Stimulated activated CD4-positive, alpha-beta T cell treated with anti-CD3 and anti-CD28 coated beads, Interleukin-2, amount 100 ng/mL, for 4 hours (primary cell): ENCODE data around the gene PSTPIP2.
"Not testable (repeated sequence)": the region's sequence is repeated elsewhere in the genome, so short reads cannot be mapped to it uniquely, and the experiment has no call there.

Source experiments
- DNase-seq: peaks from one replicate; pipeline ENCODE4 v3.0.0-alpha.2; 2020; ENCODE audit warnings: low read depth

PSTPIP2 gene

GRCh38 chr18:46069524-46069923 is 2.5 kb downstream of the PSTPIP2 start:
- no peak for DNase-seq

GRCh38 chr18:46068763-46069162 is 3.3 kb downstream of the PSTPIP2 start:
- no peak for DNase-seq

GRCh38 chr18:46067438-46068007 is 4.5 kb downstream of the PSTPIP2 start:
- DNase-seq: no peak

GRCh38 chr18:46062781-46063180 is 9.3 kb downstream of the PSTPIP2 start:
- no peak for DNase-seq

GRCh38 chr18:46061796-46062195 is 10.3 kb downstream of the PSTPIP2 start:
- DNase-seq: no peak

GRCh38 chr18:46061387-46061786 is 10.7 kb downstream of the PSTPIP2 start:
- no peak for DNase-seq

GRCh38 chr18:46060359-46060841 is 11.7 kb downstream of the PSTPIP2 start:
- DNase-seq: no peak

- DNase-seq: no peak
These were observed 16.2 kb downstream of the PSTPIP2 start for GRCh38 chr18:46055838-46056230.

- DNase-seq: no peak
These were observed 16.9 kb downstream of the PSTPIP2 start for GRCh38 chr18:46054956-46055837.

GRCh38 chr18:46053368-46054095 is 18.5 kb downstream of the PSTPIP2 start:
- DNase-seq: no peak

- no peak for DNase-seq
These were observed 20.2 kb downstream of the PSTPIP2 start for GRCh38 chr18:46051731-46052461.

- no peak for DNase-seq
These were observed 21.8 kb downstream of the PSTPIP2 start for GRCh38 chr18:46050268-46050667.

- DNase-seq: no peak
These were observed 23.4 kb downstream of the PSTPIP2 start for GRCh38 chr18:46048641-46049040.

- DNase-seq: not testable (repeated sequence)
These were observed 24.7 kb downstream of the PSTPIP2 start for GRCh38 chr18:46047369-46047768.

- DNase-seq: no peak
These were observed 25.4 kb downstream of the PSTPIP2 start for GRCh38 chr18:46046688-46047087.

- no peak for DNase-seq
These were observed 25.9 kb downstream of the PSTPIP2 start for GRCh38 chr18:46046126-46046525.

GRCh38 chr18:46042571-46043123 is 29.4 kb downstream of the PSTPIP2 start:
- DNase-seq: no peak

GRCh38 chr18:46040747-46041104 is 31.3 kb downstream of the PSTPIP2 start:
- DNase-seq: no peak

- DNase-seq: no peak
These were observed 31.9 kb downstream of the PSTPIP2 start for GRCh38 chr18:46040033-46040746.

GRCh38 chr18:46037512-46038305 is 34.4 kb downstream of the PSTPIP2 start:
- no peak for DNase-seq
